ENCODE data around the gene TVP23B. TPM values are rescaled to one million over a fixed set of nuclear protein-coding genes. Genes with fewer than 3 reads are reported as not detected.

The TVP23B gene
- total and polyA plus RNA-seq, 2 of the 13 experiments (the other 11 are each of a cell fraction or from before 2014, with no cell fraction given): 45.1 to 66.5 TPM

- TF ChIP-seq ZBTB10 (CRISPR knock-in tag; IDR thresholded peaks at IDR 0.05; ENCODE audit: borderline replicate concordance): no peak
- TF ChIP-seq ZNF563 (CRISPR knock-in tag; IDR thresholded peaks at IDR 0.05): no peak
- TF ChIP-seq GTF3A (CRISPR knock-in tag; conservative IDR thresholded peaks at IDR 0.05): no peak
- no peak for TF ChIP-seq MIXL1 (CRISPR knock-in tag; IDR thresholded peaks at IDR 0.05)
- no peak for TF ChIP-seq CREB3 (CRISPR knock-in tag; IDR thresholded peaks at IDR 0.05)
- peak; percentile 85 for TF ChIP-seq SAP130 (CRISPR knock-in tag; IDR thresholded peaks at IDR 0.05; ENCODE audit: low read depth)
- TF ChIP-seq SALL1 (CRISPR knock-in tag; IDR thresholded peaks at IDR 0.05): peak; percentile 72; the same call in 1 of the 2 replicates
- no peak for TF ChIP-seq CHD2 (IDR thresholded peaks at IDR 0.05; ENCODE audit: low read depth, low read length)
- no peak for TF ChIP-seq MYNN (CRISPR knock-in tag; IDR thresholded peaks at IDR 0.05; ENCODE audit: low read depth)
- TF ChIP-seq HOXA5 (CRISPR knock-in tag; IDR thresholded peaks at IDR 0.05): no peak
- no peak for TF ChIP-seq HOXA9 (CRISPR knock-in tag; IDR thresholded peaks at IDR 0.05; ENCODE audit: borderline replicate concordance)
- no peak for TF ChIP-seq HNF1A (IDR thresholded peaks at IDR 0.05; ENCODE audit: low read depth)
- no peak; the same call in 1 of the 2 replicates for TF ChIP-seq HNF1A (CRISPR knock-in tag; IDR thresholded peaks at IDR 0.05; ENCODE audit: borderline replicate concordance)
- TF ChIP-seq MAF1 (CRISPR knock-in tag; IDR thresholded peaks at IDR 0.05; ENCODE audit: borderline replicate concordance): 0 out of 2 replicates have a peak, but pooled peaks have one; percentile 44
- TF ChIP-seq ZEB1 (IDR thresholded peaks at IDR 0.05; ENCODE audit: insufficient replicate concordance, low read depth): no peak
Observed at GRCh38 chr17:18855831-18856569, 75.0 kb downstream of the TVP23B start (continued).
